Nephron (organoid): Measurements from ENCODE around the gene RFTN1.

ENCODE experiments used
- H3K27ac Mint-ChIP-seq, 3 experiments: 2 replicates each; pipeline ENCODE4 v1.8.0; 2020; ENCODE audit warnings: mixed read lengths in 3 of 3, mild to moderate bottlenecking in 2 of 3, moderate library complexity in 1 of 3
- H3K27me3 Mint-ChIP-seq: 2 replicates; pipeline ENCODE4 v1.8.0; 2021; ENCODE audit warnings: low read depth, mild to moderate bottlenecking, moderate library complexity, mixed read lengths
- H3K36me3 Mint-ChIP-seq: 2 replicates; pipeline ENCODE4 v1.8.0; 2020; ENCODE audit warnings: low read depth, mixed read lengths
- H3K4me1 Mint-ChIP-seq: 2 replicates; pipeline ENCODE4 v1.8.0; 2020; ENCODE audit warnings: mixed read lengths
- H3K4me3 Mint-ChIP-seq, 3 experiments: 2 replicates each; pipeline ENCODE4 v1.8.0; 2020; ENCODE audit warnings: mild to moderate bottlenecking in 3 of 3, mixed read lengths in 3 of 3, moderate library complexity in 2 of 3
- H3K9me3 Mint-ChIP-seq: 2 replicates; pipeline ENCODE4 v1.8.0; 2020; ENCODE audit warnings: mixed read lengths
- CTCF ChIP-seq, 3 experiments: fragments of 200-600 bp; sonication (generic); IDR thresholded peaks; one replicate each; pipeline ENCODE4 v1.5.0; 2021; ENCODE audit warnings: antibody characterized with exemption in 3 of 3; ENCODE audit not compliant: unreplicated experiment in 3 of 3

RFTN1 gene

GRCh38 chr3:16462679-16463078, 50.8 kb downstream of the RFTN1 start:
- TF ChIP-seq CTCF (IDR thresholded peaks at IDR 0.05; ENCODE audit: unreplicated experiment in 3 of 3): no peak
- Mint-ChIP-seq H3K4me3 (no peak overlapping the region), H3K9me3 (peaks cover 9% of the 10 kb centered on the region), H3K27me3 (no peaks in the 10 kb centered on the region), H3K27ac (no peak overlapping the region), H3K4me1 (peaks cover 37% of the 10 kb centered on the region), H3K36me3 (peaks cover 11% of the 10 kb centered on the region)

GRCh38 chr3:16461463-16462245, 51.8 kb downstream of the RFTN1 start:
- no peak overlapping the region for H3K27ac Mint-ChIP-seq
- H3K27me3 Mint-ChIP-seq: no peaks in the 10 kb centered on the region
- H3K9me3 Mint-ChIP-seq: peaks cover 9% of the 10 kb centered on the region
- peaks cover 29% of the 10 kb centered on the region for H3K4me1 Mint-ChIP-seq
- peaks cover 11% of the 10 kb centered on the region for H3K36me3 Mint-ChIP-seq
- no peak overlapping the region for H3K4me3 Mint-ChIP-seq
- TF ChIP-seq CTCF (IDR thresholded peaks at IDR 0.05; ENCODE audit: unreplicated experiment in 3 of 3): no peak

- no peak overlapping the region for H3K4me3 Mint-ChIP-seq
- no peaks in the 10 kb centered on the region for H3K27me3 Mint-ChIP-seq
- H3K9me3 Mint-ChIP-seq: peaks cover 9% of the 10 kb centered on the region
- peaks cover 29% of the 10 kb centered on the region for H3K4me1 Mint-ChIP-seq
- TF ChIP-seq CTCF (IDR thresholded peaks at IDR 0.05; ENCODE audit: unreplicated experiment in 3 of 3): no peak
- no peak overlapping the region for H3K27ac Mint-ChIP-seq
- H3K36me3 Mint-ChIP-seq: peaks cover 11% of the 10 kb centered on the region
Measured at GRCh38 chr3:16460886-16461285, 52.6 kb downstream of the RFTN1 start.

GRCh38 chr3:16460273-16460672, 53.2 kb downstream of the RFTN1 start:
- H3K9me3 Mint-ChIP-seq: peaks cover 9% of the 10 kb centered on the region
- TF ChIP-seq CTCF (IDR thresholded peaks at IDR 0.05; ENCODE audit: unreplicated experiment in 3 of 3): no peak
- peaks cover 11% of the 10 kb centered on the region for H3K36me3 Mint-ChIP-seq
- H3K27me3 Mint-ChIP-seq: no peaks in the 10 kb centered on the region
- H3K27ac Mint-ChIP-seq: no peak overlapping the region
- peaks cover 35% of the 10 kb centered on the region for H3K4me1 Mint-ChIP-seq
- H3K4me3 Mint-ChIP-seq: no peak overlapping the region

GRCh38 chr3:16456784-16457415, 56.6 kb downstream of the RFTN1 start:
- Mint-ChIP-seq H3K27me3 (no peaks in the 10 kb centered on the region), H3K27ac (no peak overlapping the region), H3K4me1 (peaks cover 35% of the 10 kb centered on the region), H3K9me3 (no peaks in the 10 kb centered on the region), H3K4me3 (no peak overlapping the region), H3K36me3 (no peaks in the 10 kb centered on the region)
- TF ChIP-seq CTCF (IDR thresholded peaks at IDR 0.05; ENCODE audit: unreplicated experiment in 3 of 3): no peak
